Measurements from ENCODE around the gene DOHH. TPM values are rescaled to one million over a fixed set of nuclear protein-coding genes. Genes with fewer than 3 reads are reported as not detected.
A peak's percentile ranks its signal among the peaks of the same experiment; 100 is the strongest.
"Not testable (repeated sequence)": the region's sequence is repeated elsewhere in the genome, so short reads cannot be mapped to it uniquely, and the experiment has no call there.

Gene DOHH
- total RNA-seq, 1 donor from 2014 or later, result 12.2 TPM

GRCh38 chr19:3451451-3451866 is 49.0 kb downstream of the DOHH start:
- H3K36me3 ChIP-seq, result peaks cover 87% of the 10 kb centered on the region
- H3K4me1 ChIP-seq, result peaks cover 7% of the 10 kb centered on the region
- DNase-seq (no peak), ATAC-seq (no peak)
- intact Hi-C loops (cut with DNase I), result no loop called here
- H3K27ac ChIP-seq, result peak overlapping the region; percentile 42
- no peaks in the 10 kb centered on the region for H3K9me3 ChIP-seq
- TF ChIP-seq CTCF (IDR thresholded peaks at IDR 0.05), result no peak
- no peaks in the 10 kb centered on the region for H3K27me3 ChIP-seq
- H3K4me3 ChIP-seq, result no peak overlapping the region

- H3K4me3 ChIP-seq, result no peak overlapping the region
- ATAC-seq, result peak; percentile 83
- H3K9me3 ChIP-seq, result no peaks in the 10 kb centered on the region
- no peaks in the 10 kb centered on the region for H3K27me3 ChIP-seq
- H3K27ac ChIP-seq, result peak overlapping the region; percentile 42
- peaks cover 7% of the 10 kb centered on the region for H3K4me1 ChIP-seq
- DNase-seq, result peak; percentile 78
- no peak for TF ChIP-seq CTCF (IDR thresholded peaks at IDR 0.05)
- H3K36me3 ChIP-seq, result peaks cover 87% of the 10 kb centered on the region
- intact Hi-C loops (cut with DNase I), result no loop called here
Measured at GRCh38 chr19:3450796-3451411, 49.6 kb downstream of the DOHH start.

- Histone ChIP-seq H3K36me3 (peaks cover 86% of the 10 kb centered on the region), H3K4me1 (peaks cover 18% of the 10 kb centered on the region), H3K27ac (no peak overlapping the region), H3K4me3 (no peak overlapping the region), H3K9me3 (no peaks in the 10 kb centered on the region), H3K27me3 (no peaks in the 10 kb centered on the region)
- ATAC-seq (no peak), DNase-seq (no peak)
- intact Hi-C loops (cut with DNase I), result no loop called here
- no peak for TF ChIP-seq CTCF (IDR thresholded peaks at IDR 0.05)
Measured at GRCh38 chr19:3448616-3449334, 51.7 kb downstream of the DOHH start.

GRCh38 chr19:3446657-3447056 is 53.8 kb downstream of the DOHH start:
- H3K27ac ChIP-seq; DNase-seq; H3K9me3 ChIP-seq; intact Hi-C loops (cut with DNase I); ATAC-seq; H3K27me3 ChIP-seq; H3K4me3 ChIP-seq: not testable (repeated sequence)
- peaks cover 78% of the 10 kb centered on the region for H3K36me3 ChIP-seq
- peaks cover 21% of the 10 kb centered on the region for H3K4me1 ChIP-seq

GRCh38 chr19:3444695-3445234 is 55.7 kb downstream of the DOHH start:
- peaks cover 79% of the 10 kb centered on the region for H3K36me3 ChIP-seq

More at GRCh38 chr19:3444695-3445234, 55.7 kb downstream of the DOHH start:
- intact Hi-C loops (cut with DNase I), result no loop called here
- no peak for TF ChIP-seq CTCF (IDR thresholded peaks at IDR 0.05)
- Histone ChIP-seq H3K9me3 (no peaks in the 10 kb centered on the region), H3K27me3 (no peaks in the 10 kb centered on the region), H3K4me3 (no peak overlapping the region), H3K27ac (no peak overlapping the region), H3K4me1 (peaks cover 14% of the 10 kb centered on the region)
- ATAC-seq (no peak), DNase-seq (no peak)

Data from upper lobe of right lung (tissue), 1 donor.